K562 (cell line): ENCODE data around the gene IFI27L1. TPM values are rescaled to one million over a fixed set of nuclear protein-coding genes. Genes with fewer than 3 reads are reported as not detected.

Source experiments
- ATAC-seq: fragments of 200-7000 bp; cut with Tn5 transposase; 3 replicates; pipeline ENCODE4 v1.9.1; 2020; ENCODE audit warnings: moderate library complexity
- BruUV-seq: library from RNA; stranded (reverse); fragments of 400-500 nt; replicated peaks from 2 replicates; lab custom pipeline; 2021; lab: Mats Ljungman, UMichigan
- CTCF ChIA-PET: fragments of 300-600 bp; formaldehyde crosslinking; extraction: SDS; loops from one replicate; lab custom pipeline; 2021; ENCODE audit warnings: low intra/inter-chr PET ratio; lab: Yijun Ruan, JAX
- POLR2A ChIA-PET: fragments of 300-600, 350-650 bp; sonication (Branson Sonifier 250); formaldehyde crosslinking; extraction: SDS; loops from one replicate; lab custom pipeline; 2021; ENCODE audit warnings: antibody characterized with exemption, inconsistent platforms; lab: Yijun Ruan, JAX
- DNase-seq, 4 experiments: peaks; one replicate each; pipeline versions ENCODE4 v3.0.0 to v3.0.0-alpha.2; 2011 to 2018; ENCODE audit warnings: low spot score in 3 of 4, mixed read lengths in 3 of 4; ENCODE audit errors: extremely low read depth in 1 of 4
- FAIRE-seq: peaks from 2 replicates; lab custom pipeline; 2011; peaks lifted over from hg19 to GRCh38; lab: Jason Lieb, UNC
- H2AFZ ChIP-seq: 2 replicates; pipeline ENCODE4 v1.6.0; 2011; ENCODE audit warnings: low read depth, low read length, control low read depth, inconsistent platforms
- H3K27ac ChIP-seq: fragments of 200-600 bp; 3 replicates; pipeline ENCODE4 v1.8.0; 2011; ENCODE audit warnings: low read depth, mild to moderate bottlenecking, control low read depth, inconsistent platforms, low read length, moderate library complexity, mixed read lengths; ENCODE audit errors: extremely low read depth
- H3K27me3 ChIP-seq, 2 experiments: fragments of 300-600 bp in 1 of 2; 2 replicates in 1 of 2; 3 replicates in 1 of 2; pipeline versions ENCODE4 v1.6.0 to v1.8.0; 2011; ENCODE audit warnings: inconsistent platforms in 2 of 2, low read length in 2 of 2, mild to moderate bottlenecking in 1 of 2, mixed read lengths in 1 of 2, moderate library complexity in 1 of 2; ENCODE audit not compliant: control insufficient read depth in 2 of 2, insufficient read depth in 2 of 2
- H3K36me3 ChIP-seq: fragments of 300-600 bp; 3 replicates; pipeline ENCODE4 v1.8.0; 2011; ENCODE audit warnings: mild to moderate bottlenecking, low read length, inconsistent platforms; ENCODE audit not compliant: control insufficient read depth, insufficient read depth
- H3K4me1 ChIP-seq, 2 experiments: fragments of 200-600 bp in 1 of 2; replicated peaks in 1 of 2; 2 replicates in 1 of 2; 3 replicates in 1 of 2; pipeline versions ENCODE4 v1.5.1 to v1.8.0; 2011; ENCODE audit warnings: inconsistent platforms in 2 of 2, low read length in 2 of 2, mild to moderate bottlenecking in 1 of 2, mixed read lengths in 1 of 2, moderate library complexity in 1 of 2; ENCODE audit not compliant: control insufficient read depth in 2 of 2, insufficient read depth in 2 of 2
- H3K4me2 ChIP-seq: 2 replicates; pipeline ENCODE4 v1.6.1; 2011; ENCODE audit warnings: low read length, control low read depth, inconsistent platforms, mixed read lengths; ENCODE audit not compliant: insufficient read depth
- H3K4me3 ChIP-seq: fragments of 200-600 bp; sonication (generic), shearing (Covaris generic); 2 replicates; pipeline ENCODE4 v1.5.1; 2016; ENCODE audit warnings: control low read depth, inconsistent platforms
- H3K79me2 ChIP-seq: fragments of 200-600 bp; 3 replicates; pipeline ENCODE4 v1.8.0; 2011; ENCODE audit warnings: low read length, inconsistent platforms; ENCODE audit not compliant: control insufficient read depth, insufficient read depth
- H3K9ac ChIP-seq, 2 experiments: 2 replicates each; pipeline versions ENCODE4 v1.6.0 to v1.6.1; 2011; ENCODE audit warnings: low read depth in 2 of 2, low read length in 2 of 2, control low read depth in 1 of 2, inconsistent platforms in 1 of 2, mild to moderate bottlenecking in 1 of 2, mixed read lengths in 1 of 2; ENCODE audit not compliant: insufficient read depth in 1 of 2
- H3K9me1 ChIP-seq: one replicate; pipeline ENCODE4 v1.6.0; 2011; ENCODE audit warnings: inconsistent platforms, mild to moderate bottlenecking, low read length, moderate library complexity; ENCODE audit not compliant: control insufficient read depth, insufficient read depth
- H3K9me3 ChIP-seq: replicated peaks from 2 replicates; pipeline ENCODE4 v1.5.1; 2011; ENCODE audit warnings: low read depth, low read length, inconsistent platforms; ENCODE audit not compliant: control insufficient read depth, insufficient read depth
- H4K20me1 ChIP-seq: replicated peaks from 2 replicates; pipeline ENCODE4 v1.6.1; 2011; ENCODE audit warnings: low read length, inconsistent platforms, mixed read lengths; ENCODE audit not compliant: control insufficient read depth, insufficient read depth
- CHAMP1 ChIP-seq: fragments of 450-650 bp; IDR thresholded peaks from 2 replicates; pipeline ENCODE4 v1.6.1; 2016; ENCODE audit warnings: mild to moderate bottlenecking
- CSDE1 ChIP-seq, 2 experiments: fragments of 450-650 bp; IDR thresholded peaks; 2 replicates each; pipeline ENCODE4 v1.6.1; 2016; ENCODE audit warnings: mild to moderate bottlenecking in 1 of 2
- ELF1 ChIP-seq: fragments of 200-800 bp; sonication (Bioruptor generic); IDR thresholded peaks from 2 replicates; pipeline ENCODE4 v1.6.1; 2016; ENCODE audit warnings: missing genetic modification characterization, missing compliant biosample characterization
- FOXK1 ChIP-seq: sonication (generic); formaldehyde crosslinking; IDR thresholded peaks from 2 replicates; pipeline ENCODE4 v1.8.0; 2022; ENCODE audit warnings: missing genetic modification reagents, mild to moderate bottlenecking, borderline replicate concordance
- HDAC8 ChIP-seq: fragments of 450-650 bp; IDR thresholded peaks from 2 replicates; pipeline ENCODE4 v1.6.1; 2016; ENCODE audit warnings: mild to moderate bottlenecking, missing genetic modification characterization, moderate library complexity, missing compliant biosample characterization
- NFIC ChIP-seq: fragments of 450-650 bp; IDR thresholded peaks from 2 replicates; pipeline ENCODE4 v1.6.1; 2017; ENCODE audit warnings: mild to moderate bottlenecking, inconsistent platforms
- SREBF2 ChIP-seq: sonication (generic); formaldehyde crosslinking; IDR thresholded peaks from 2 replicates; pipeline ENCODE4 v1.4.0; 2020; ENCODE audit warnings: mild to moderate bottlenecking, missing genetic modification reagents
- TAF7 ChIP-seq: fragments of 450-650 bp; IDR thresholded peaks from 2 replicates; pipeline ENCODE4 v1.6.1; 2016; ENCODE audit warnings: missing genetic modification characterization, missing compliant biosample characterization
- ZNF398 ChIP-seq: fragments of 250-450 bp; sonication (Bioruptor Pico); IDR thresholded peaks from 2 replicates; pipeline ENCODE4 v1.8.0; 2021; ENCODE audit warnings: moderate library complexity, mild to moderate bottlenecking, inconsistent platforms
- ZNF41 ChIP-seq: fragments of 250-450 bp; sonication (Bioruptor Pico); conservative IDR thresholded peaks from 2 replicates; pipeline ENCODE4 v1.4.0; 2020; ENCODE audit warnings: mild to moderate bottlenecking
- ZNF584 ChIP-seq: fragments of 200-800 bp; sonication (Bioruptor generic); IDR thresholded peaks from 2 replicates; pipeline ENCODE4 v1.6.1; 2016; ENCODE audit warnings: low read depth, mild to moderate bottlenecking, missing genetic modification characterization, missing compliant biosample characterization
- ZNF76 ChIP-seq: fragments of 250-450 bp; sonication (Bioruptor Pico); IDR thresholded peaks from 2 replicates; pipeline ENCODE4 v1.4.0; 2020; ENCODE audit warnings: mild to moderate bottlenecking, moderate library complexity, borderline replicate concordance
- in situ Hi-C: fragments of 300-500 bp; cut with MboI; formaldehyde crosslinking; loops from 4 replicates; pipeline ENCODE4 v1.15.0; 2018; ENCODE audit warnings: inconsistent platforms, mixed read lengths
- intact Hi-C: fragments of 100-400 bp; cut with micrococcal nuclease; formaldehyde crosslinking; loops from 2 replicates; pipeline ENCODE4 v1.14.2; 2022
- polyA plus RNA-seq, 8 experiments: library from polyadenylated mRNA; depleted of rRNA in 4 of 8; stranded (reverse) in 5 of 8; unstranded in 3 of 8; fragments of >200 nt; fragmentation: Nextera tagmentation in 2 of 8; fragmentation: Illumina TruSeq in 1 of 8; extraction: Ambion mirVana in 2 of 8; extraction: Trizol in 1 of 8; gene quantifications; 2 replicates each; pipeline versions ENCODE4 v1.2.1 to v1.2.3, GENCODE V29; 2011 to 2014; ENCODE audit warnings: inconsistent platforms in 1 of 8, missing spikeins in 1 of 8
- total RNA-seq, 7 experiments: library from RNA; depleted of rRNA in 6 of 7; stranded (reverse); fragments of >200 nt in 6 of 7; fragmentation: Illumina TruSeq in 2 of 7; extraction: Trizol in 2 of 7; gene quantifications; 2 replicates each; pipeline versions ENCODE4 v1.2.1 to v1.2.3, GENCODE V29; 2011 to 2021; ENCODE audit warnings: low replicate concordance in 1 of 7

The IFI27L1 gene
- total and polyA plus RNA-seq, 9 of the 15 experiments (the other 6 are each of a cell fraction or from before 2014, with no cell fraction given): 14.5 to 28.0 (median 23.8) TPM

GRCh38 chr14:94119071-94119470 lies 38.0 kb downstream of the IFI27L1 start:
- Histone ChIP-seq H3K79me2 (no peaks in the 10 kb centered on the region), H3K9me1 (no peaks in the 10 kb centered on the region), H3K27ac (no peak overlapping the region), H2AFZ (no peak overlapping the region), H3K9ac (no peak overlapping the region), H3K4me1 (no peaks in the 10 kb centered on the region; a peak in 1 of 5 replicates), H3K9me3 (no peaks in the 10 kb centered on the region), H3K4me2 (no peak overlapping the region), H3K27me3 (peaks cover 2 to 29% of the 10 kb centered on the region in 2 experiments; a peak in 3 of 5 replicates), H3K4me3 (no peak overlapping the region), H4K20me1 (no peaks in the 10 kb centered on the region; the same call in 1 of the 2 replicates), H3K36me3 (no peaks in the 10 kb centered on the region)
- in situ Hi-C loops: no loop called here
- ChIA-PET POLR2A (interaction anchor here (1.8 kb wide), 1 partner anchor 9 kb away, joined by 3 read pairs; no protein-coding TSS in a partner anchor), CTCF (no interaction called here)
- no peak for FAIRE-seq
- DNase-seq: no peak
- BruUV-seq: no TSS peak
- intact Hi-C loops: no loop called here
- ATAC-seq: no peak
- TF ChIP-seq ELF1 (no peak), ZNF76 (no peak), CSDE1 (IDR thresholded peaks at IDR 0.05) (no peak), TAF7 (tag) (no peak), HDAC8 (tag) (no peak), CHAMP1 (no peak), ZNF398 (no peak), ZNF41 (CRISPR knock-in tag) (no peak), FOXK1 (no peak), NFIC (no peak), SREBF2 (CRISPR knock-in tag) (no peak), ZNF584 (CRISPR knock-in tag) (no peak)
